Hepatocyte (in vitro differentiated cells): ENCODE data around the gene MYO1D. TPM values are rescaled to one million over a fixed set of nuclear protein-coding genes. Genes with fewer than 3 reads are reported as not detected.

Source experiments
- DNase-seq: peaks from one replicate; pipeline ENCODE4 v3.0.0-alpha.2; 2016; ENCODE audit warnings: low spot score
- H2AFZ ChIP-seq: fragments of 200-600 bp; sonication (generic); 2 replicates; pipeline ENCODE4 v1.6.0; 2016; ENCODE audit warnings: antibody characterized with exemption, mild to moderate bottlenecking
- H3K27ac ChIP-seq: fragments of 200-600 bp; sonication (generic); 2 replicates; pipeline ENCODE4 v1.5.1; 2016; ENCODE audit warnings: mild to moderate bottlenecking
- H3K27me3 ChIP-seq: fragments of 200-600 bp; sonication (generic); 2 replicates; pipeline ENCODE4 v1.6.1; 2016
- H3K36me3 ChIP-seq: fragments of 200-600 bp; sonication (generic); replicated peaks from 2 replicates; pipeline ENCODE4 v1.5.1; 2016; ENCODE audit warnings: low read depth; ENCODE audit not compliant: insufficient read depth
- H3K4me1 ChIP-seq: fragments of 200-600 bp; sonication (generic); 2 replicates; pipeline ENCODE4 v1.5.1; 2016; ENCODE audit warnings: mild to moderate bottlenecking, moderate library complexity; ENCODE audit not compliant: insufficient read depth
- H3K4me2 ChIP-seq: fragments of 200-600 bp; sonication (generic); 2 replicates; pipeline ENCODE4 v1.6.0; 2016
- H3K4me3 ChIP-seq: fragments of 200-600 bp; sonication (generic); 2 replicates; pipeline ENCODE4 v1.5.1; 2016; ENCODE audit warnings: mild to moderate bottlenecking
- H3K79me2 ChIP-seq: fragments of 200-600 bp; sonication (generic); 2 replicates; pipeline ENCODE4 v1.6.0; 2017; ENCODE audit warnings: mild to moderate bottlenecking
- H3K9me2 ChIP-seq: fragments of 200-600 bp; sonication (generic); replicated peaks from 2 replicates; pipeline ENCODE4 v1.6.0; 2017; ENCODE audit warnings: mild to moderate bottlenecking; ENCODE audit not compliant: insufficient read depth
- H3K9me3 ChIP-seq: fragments of 200-600 bp; sonication (generic); 2 replicates; pipeline ENCODE4 v1.5.1; 2016; ENCODE audit warnings: low read depth, mild to moderate bottlenecking
- H4K20me1 ChIP-seq: fragments of 200-600 bp; sonication (generic); 2 replicates; pipeline ENCODE4 v1.6.0; 2016; ENCODE audit warnings: mild to moderate bottlenecking; ENCODE audit not compliant: insufficient read depth, poor library complexity, severe bottlenecking
- EZH2 ChIP-seq: fragments of 200-600 bp; sonication (generic); IDR thresholded peaks from 2 replicates; pipeline ENCODE4 v1.6.1; 2016; ENCODE audit warnings: antibody characterized with exemption, mild to moderate bottlenecking, borderline replicate concordance
- EZH2phosphoT487 ChIP-seq: fragments of 200-600 bp; sonication (generic); IDR thresholded peaks from one replicate; pipeline ENCODE4 v1.6.1; 2018; ENCODE audit warnings: antibody characterized with exemption, mild to moderate bottlenecking, low read depth, moderate library complexity; ENCODE audit not compliant: unreplicated experiment, severe bottlenecking
- WGBS: methylation state at CpG from one replicate; pipeline ENCODE4 v1.1.6; 2016; ENCODE audit warnings: low lambda C conversion rate; ENCODE audit errors: missing lambda C conversion rate; 5-methylcytosine and 5-hydroxymethylcytosine counted together
- polyA plus RNA-seq: library from polyadenylated mRNA; unstranded; fragments of >200 nt; fragmentation: Nextera tagmentation; extraction: Ambion mirVana; gene quantifications from 2 replicates; pipeline ENCODE4 v1.2.1, GENCODE V29; 2016
- total RNA-seq: library from RNA; depleted of rRNA; stranded (reverse); fragments of >200 nt; gene quantifications from 2 replicates; pipeline ENCODE4 v1.2.3, GENCODE V29; 2014
- TF ChIP-seq, protein P1 (sequence below): fragments of 200-600 bp; sonication (generic); IDR thresholded peaks from 2 replicates; pipeline ENCODE4 v1.5.1; 2016; ENCODE audit warnings: antibody characterized with exemption, mild to moderate bottlenecking; ENCODE audit not compliant: poor library complexity

The MYO1D gene
- total and polyA plus RNA-seq, 2 experiments from 2014 or later: 36.2 to 89.0 TPM

DNA sequence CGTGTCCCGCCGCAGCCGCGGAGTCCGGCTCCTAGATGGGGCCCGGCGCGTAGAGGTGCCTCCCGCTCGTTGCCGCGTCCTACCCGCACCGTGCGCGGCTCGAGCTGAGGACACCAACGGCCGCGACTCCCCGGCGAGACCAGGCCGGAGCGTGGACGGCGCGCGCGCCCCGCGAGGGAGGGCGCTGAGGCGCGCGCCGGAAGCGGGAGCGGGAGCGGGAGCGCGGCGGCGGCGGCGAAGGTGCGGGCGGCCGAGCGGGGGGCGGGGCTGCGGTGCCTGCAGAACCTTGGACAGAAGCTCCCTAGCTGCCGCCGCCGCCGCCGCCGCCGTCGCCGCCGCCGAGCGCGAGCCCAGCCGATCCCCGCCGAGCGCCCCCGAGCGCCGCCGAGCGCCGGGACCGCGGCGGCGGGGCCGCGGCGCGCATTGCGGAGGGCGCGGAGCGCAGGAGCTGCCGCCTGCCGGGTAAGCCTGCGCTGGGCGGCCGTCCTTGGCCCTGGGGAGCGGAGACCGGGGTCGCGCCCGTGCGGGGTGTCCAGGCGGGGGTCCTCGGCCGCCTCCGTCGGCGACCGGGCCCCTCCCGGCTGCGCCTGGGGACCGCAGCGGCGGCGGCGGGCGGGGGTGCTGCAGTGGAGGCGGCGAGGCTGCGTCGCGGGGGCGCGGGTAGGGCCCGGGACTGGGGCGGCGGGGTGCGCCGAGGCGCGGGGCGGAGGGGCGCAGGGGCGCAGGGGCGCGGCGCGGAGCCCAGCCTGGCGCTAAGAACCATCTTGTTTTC lies 390.0 kb downstream of the MYO1D start, which contains the start of gene CDK5R1:
CDK5R1 (plus strand) TSS at position 293 of the 772 bp plus-strand sequence. CDS start 628 bp downstream, outside the sequence.
- Histone ChIP-seq H3K27me3 (no peaks in the 10 kb centered on the region), H3K36me3 (no peaks in the 10 kb centered on the region), H3K9me2 (no peaks in the 10 kb centered on the region), H4K20me1 (no peaks in the 10 kb centered on the region), H3K27ac (peak within 1 kb of the TSS; percentile 73), H2AFZ (peak within 1 kb of the TSS; percentile 74), H3K4me3 (peak within 1 kb of the TSS; percentile 67), H3K79me2 (no peaks in the 10 kb centered on the region), H3K4me2 (peak within 1 kb of the TSS; percentile 97), H3K9me3 (no peaks in the 10 kb centered on the region), H3K4me1 (peaks cover 7% of the 10 kb centered on the region)
- DNase-seq: peak; percentile 91
- 0% methylated on average over 19 of the region's 135 CpGs for WGBS
- TF ChIP-seq EZH2 (no peak), EZH2phosphoT487 (no peak)
- TF ChIP-seq, protein P1, sequence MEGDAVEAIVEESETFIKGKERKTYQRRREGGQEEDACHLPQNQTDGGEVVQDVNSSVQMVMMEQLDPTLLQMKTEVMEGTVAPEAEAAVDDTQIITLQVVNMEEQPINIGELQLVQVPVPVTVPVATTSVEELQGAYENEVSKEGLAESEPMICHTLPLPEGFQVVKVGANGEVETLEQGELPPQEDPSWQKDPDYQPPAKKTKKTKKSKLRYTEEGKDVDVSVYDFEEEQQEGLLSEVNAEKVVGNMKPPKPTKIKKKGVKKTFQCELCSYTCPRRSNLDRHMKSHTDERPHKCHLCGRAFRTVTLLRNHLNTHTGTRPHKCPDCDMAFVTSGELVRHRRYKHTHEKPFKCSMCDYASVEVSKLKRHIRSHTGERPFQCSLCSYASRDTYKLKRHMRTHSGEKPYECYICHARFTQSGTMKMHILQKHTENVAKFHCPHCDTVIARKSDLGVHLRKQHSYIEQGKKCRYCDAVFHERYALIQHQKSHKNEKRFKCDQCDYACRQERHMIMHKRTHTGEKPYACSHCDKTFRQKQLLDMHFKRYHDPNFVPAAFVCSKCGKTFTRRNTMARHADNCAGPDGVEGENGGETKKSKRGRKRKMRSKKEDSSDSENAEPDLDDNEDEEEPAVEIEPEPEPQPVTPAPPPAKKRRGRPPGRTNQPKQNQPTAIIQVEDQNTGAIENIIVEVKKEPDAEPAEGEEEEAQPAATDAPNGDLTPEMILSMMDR: no peak

DNA sequence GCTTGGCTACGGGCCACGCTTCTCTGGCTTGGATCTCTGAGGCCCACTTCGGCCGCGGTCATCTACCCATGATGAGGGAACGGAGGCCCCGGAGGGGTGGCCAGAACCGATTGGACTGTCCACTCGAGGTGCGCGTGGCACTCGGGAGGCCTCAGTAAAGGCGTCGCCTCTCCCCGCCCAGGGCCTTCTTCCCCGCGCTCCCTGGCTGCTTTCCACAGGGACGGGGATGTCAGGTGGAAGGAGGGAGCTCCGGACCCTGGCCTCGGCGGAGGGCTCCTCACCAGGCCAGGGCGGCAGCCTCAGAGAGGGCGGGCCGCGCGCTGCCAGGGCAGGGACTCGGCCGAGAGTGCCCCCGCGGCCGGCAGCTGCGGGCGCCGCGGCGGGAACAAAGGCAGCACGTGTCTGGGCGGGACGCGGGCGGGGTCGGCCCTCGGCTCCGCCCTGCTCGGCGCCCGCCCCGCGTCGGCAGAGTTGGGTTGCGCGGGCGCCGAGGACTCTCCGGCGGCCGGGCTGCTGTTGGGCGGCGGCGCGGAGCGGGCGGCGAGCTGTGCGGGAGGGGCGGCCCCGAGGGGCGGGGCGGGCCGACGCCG lies 390.7 kb downstream of the MYO1D start:
- H3K9me2 ChIP-seq: no peaks in the 10 kb centered on the region
- H3K79me2 ChIP-seq: no peaks in the 10 kb centered on the region
- TF ChIP-seq EZH2 (no peak), EZH2phosphoT487 (no peak)
- TF ChIP-seq, protein P1: no peak
- no peaks in the 10 kb centered on the region for H3K27me3 ChIP-seq
- peak; percentile 90 for DNase-seq
- H3K9me3 ChIP-seq: no peaks in the 10 kb centered on the region
- H2AFZ ChIP-seq: peak overlapping the region; percentile 74
- H3K27ac ChIP-seq: peak overlapping the region; percentile 73
- H4K20me1 ChIP-seq: no peaks in the 10 kb centered on the region
- no peaks in the 10 kb centered on the region for H3K36me3 ChIP-seq
- H3K4me2 ChIP-seq: peak overlapping the region; percentile 89
- H3K4me3 ChIP-seq: peak overlapping the region; percentile 49
- H3K4me1 ChIP-seq: peaks cover 7% of the 10 kb centered on the region
- WGBS: 25% methylated on average over 38 of the region's 72 CpGs

DNA sequence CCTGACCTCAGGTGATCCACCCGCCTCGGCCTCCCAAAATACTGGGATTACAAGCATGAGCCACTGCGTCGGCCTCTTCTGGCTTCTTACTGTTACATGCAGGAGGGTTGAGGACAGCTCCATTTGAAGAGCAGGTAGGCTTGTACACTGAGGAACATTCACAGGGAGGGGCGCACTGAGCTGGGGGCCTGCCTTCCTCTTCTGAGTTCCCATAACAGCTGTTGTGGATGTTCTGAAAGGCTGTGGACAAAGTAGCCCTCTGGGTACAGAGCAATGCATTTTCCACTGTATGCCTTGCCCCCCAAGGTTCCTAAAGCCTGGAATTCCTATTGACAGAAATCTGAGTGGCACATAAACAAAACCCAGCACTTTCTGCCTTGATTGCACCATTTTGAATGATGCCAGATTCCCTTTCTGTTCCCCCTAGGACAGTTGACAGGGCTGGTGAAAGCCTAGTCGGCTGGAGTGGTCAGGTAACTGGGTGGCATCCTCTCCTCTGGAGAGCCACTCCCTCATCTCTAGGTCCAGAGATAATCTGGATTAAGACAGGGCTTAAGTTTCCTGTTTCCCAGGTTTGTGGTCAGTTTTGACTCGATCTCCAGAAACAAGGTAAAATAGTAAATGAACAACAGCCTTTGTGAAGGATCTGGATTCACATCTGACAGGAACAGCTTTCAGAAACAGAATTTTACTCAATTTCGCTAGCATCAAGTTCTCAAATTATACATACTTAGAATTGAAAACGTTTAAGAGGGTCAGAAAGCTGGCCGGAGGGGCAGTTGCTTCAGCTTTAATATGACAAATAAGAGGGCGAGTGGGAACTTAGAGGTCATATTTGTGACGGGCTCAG lies 391.4 kb downstream of the MYO1D start:
- WGBS: 82% methylated on average over 12 of the region's 12 CpGs
- Histone ChIP-seq H3K9me2 (no peaks in the 10 kb centered on the region), H3K9me3 (no peaks in the 10 kb centered on the region), H3K4me2 (peak overlapping the region; percentile 89), H3K27ac (peak overlapping the region; percentile 73), H3K4me3 (no peak overlapping the region), H4K20me1 (no peaks in the 10 kb centered on the region), H3K4me1 (peaks cover 7% of the 10 kb centered on the region), H3K79me2 (no peaks in the 10 kb centered on the region), H2AFZ (peak overlapping the region; percentile 74), H3K27me3 (no peaks in the 10 kb centered on the region), H3K36me3 (no peaks in the 10 kb centered on the region)
- no peak for DNase-seq
- TF ChIP-seq EZH2phosphoT487 (no peak), EZH2 (no peak)
- TF ChIP-seq, protein P1: no peak
